ENCODE results near the gene WDR35.

DNA sequence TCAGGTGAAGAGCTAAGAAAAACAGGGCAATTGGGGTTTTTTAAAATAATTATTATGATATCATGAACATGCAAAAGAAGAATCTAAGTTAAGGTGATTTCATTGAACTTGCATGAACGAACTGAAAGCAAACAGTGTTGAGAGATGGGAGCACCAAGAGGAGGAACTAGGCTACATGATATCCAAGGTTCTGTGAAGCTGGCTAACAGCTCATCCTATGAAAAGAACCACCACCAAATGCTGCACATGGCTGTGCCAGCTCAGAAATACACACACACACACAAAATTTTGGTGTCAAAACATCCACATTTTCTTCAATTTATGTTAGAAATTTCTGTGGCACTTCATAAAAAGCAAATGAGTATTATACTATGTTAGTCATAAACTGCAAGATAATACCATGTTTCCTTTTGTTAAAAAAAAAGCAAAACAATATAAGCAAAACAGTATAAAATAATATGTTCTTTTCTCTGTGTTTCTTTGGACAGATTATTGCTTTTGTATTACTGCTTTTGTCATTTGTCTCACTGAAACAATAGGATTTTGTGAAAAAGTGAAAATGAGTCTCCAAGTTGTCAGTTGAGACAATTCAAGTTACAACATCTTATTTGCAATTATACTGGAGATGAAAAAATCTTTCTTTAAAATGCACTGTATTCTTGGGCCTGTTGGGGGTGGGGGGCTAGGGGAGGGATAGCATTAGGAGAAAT lies 75.5 kb downstream of the WDR35 start:
- TF ChIP-seq, protein P1, sequence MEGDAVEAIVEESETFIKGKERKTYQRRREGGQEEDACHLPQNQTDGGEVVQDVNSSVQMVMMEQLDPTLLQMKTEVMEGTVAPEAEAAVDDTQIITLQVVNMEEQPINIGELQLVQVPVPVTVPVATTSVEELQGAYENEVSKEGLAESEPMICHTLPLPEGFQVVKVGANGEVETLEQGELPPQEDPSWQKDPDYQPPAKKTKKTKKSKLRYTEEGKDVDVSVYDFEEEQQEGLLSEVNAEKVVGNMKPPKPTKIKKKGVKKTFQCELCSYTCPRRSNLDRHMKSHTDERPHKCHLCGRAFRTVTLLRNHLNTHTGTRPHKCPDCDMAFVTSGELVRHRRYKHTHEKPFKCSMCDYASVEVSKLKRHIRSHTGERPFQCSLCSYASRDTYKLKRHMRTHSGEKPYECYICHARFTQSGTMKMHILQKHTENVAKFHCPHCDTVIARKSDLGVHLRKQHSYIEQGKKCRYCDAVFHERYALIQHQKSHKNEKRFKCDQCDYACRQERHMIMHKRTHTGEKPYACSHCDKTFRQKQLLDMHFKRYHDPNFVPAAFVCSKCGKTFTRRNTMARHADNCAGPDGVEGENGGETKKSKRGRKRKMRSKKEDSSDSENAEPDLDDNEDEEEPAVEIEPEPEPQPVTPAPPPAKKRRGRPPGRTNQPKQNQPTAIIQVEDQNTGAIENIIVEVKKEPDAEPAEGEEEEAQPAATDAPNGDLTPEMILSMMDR (IDR thresholded peaks at IDR 0.05), result no peak
- TF ChIP-seq POLR2A (IDR thresholded peaks at IDR 0.05) (no peak), EP300 (IDR thresholded peaks at IDR 0.05) (no peak)

All from tibial nerve (tissue), 4 donors.